GM06990 (cell line): ENCODE data around the gene ABCC9.

Experiments used
- DNase-seq: peaks from one replicate; pipeline ENCODE4 v3.0.0-alpha.2; 2011; ENCODE audit not compliant: insufficient read length; ENCODE audit errors: extremely low read depth
- H3K27me3 ChIP-seq: replicated peaks from 2 replicates; pipeline ENCODE4 v1.6.0; 2011; ENCODE audit warnings: low read length; ENCODE audit not compliant: control insufficient read depth, insufficient read depth
- H3K36me3 ChIP-seq: 2 replicates; pipeline ENCODE4 v1.5.1; 2011; ENCODE audit warnings: low read length; ENCODE audit not compliant: control insufficient read depth, insufficient read depth
- H3K4me3 ChIP-seq: replicated peaks from 2 replicates; pipeline ENCODE4 v1.5.1; 2011; ENCODE audit warnings: low read depth, mild to moderate bottlenecking, control low read depth, low read length
- TF ChIP-seq, protein P1 (sequence below): IDR thresholded peaks from 2 replicates; pipeline ENCODE4 v1.5.1; 2011; ENCODE audit warnings: low read length, control low read depth, mild to moderate bottlenecking, inconsistent platforms; ENCODE audit not compliant: insufficient read depth, poor library complexity, severe bottlenecking

The ABCC9 gene

DNA sequence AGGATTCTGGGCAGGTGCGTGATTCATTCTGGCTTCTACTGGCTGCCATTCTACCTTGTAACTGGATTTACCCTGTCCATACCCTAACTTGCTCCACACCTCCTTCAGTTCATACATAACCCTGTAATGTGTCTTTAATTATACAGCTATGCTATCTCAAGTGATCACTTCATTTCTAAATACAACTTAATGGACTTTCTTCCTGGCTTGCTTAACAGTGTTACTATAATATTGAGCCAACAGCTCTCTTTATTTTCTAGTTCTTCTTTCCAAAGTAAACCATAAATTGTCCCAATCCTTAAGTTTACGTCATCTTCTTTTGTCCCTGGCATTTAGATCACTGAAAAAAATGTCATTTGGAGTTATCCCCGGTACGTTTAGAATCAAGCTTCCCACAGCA is 90.8 kb downstream of the ABCC9 start:
- TF ChIP-seq, protein P1, sequence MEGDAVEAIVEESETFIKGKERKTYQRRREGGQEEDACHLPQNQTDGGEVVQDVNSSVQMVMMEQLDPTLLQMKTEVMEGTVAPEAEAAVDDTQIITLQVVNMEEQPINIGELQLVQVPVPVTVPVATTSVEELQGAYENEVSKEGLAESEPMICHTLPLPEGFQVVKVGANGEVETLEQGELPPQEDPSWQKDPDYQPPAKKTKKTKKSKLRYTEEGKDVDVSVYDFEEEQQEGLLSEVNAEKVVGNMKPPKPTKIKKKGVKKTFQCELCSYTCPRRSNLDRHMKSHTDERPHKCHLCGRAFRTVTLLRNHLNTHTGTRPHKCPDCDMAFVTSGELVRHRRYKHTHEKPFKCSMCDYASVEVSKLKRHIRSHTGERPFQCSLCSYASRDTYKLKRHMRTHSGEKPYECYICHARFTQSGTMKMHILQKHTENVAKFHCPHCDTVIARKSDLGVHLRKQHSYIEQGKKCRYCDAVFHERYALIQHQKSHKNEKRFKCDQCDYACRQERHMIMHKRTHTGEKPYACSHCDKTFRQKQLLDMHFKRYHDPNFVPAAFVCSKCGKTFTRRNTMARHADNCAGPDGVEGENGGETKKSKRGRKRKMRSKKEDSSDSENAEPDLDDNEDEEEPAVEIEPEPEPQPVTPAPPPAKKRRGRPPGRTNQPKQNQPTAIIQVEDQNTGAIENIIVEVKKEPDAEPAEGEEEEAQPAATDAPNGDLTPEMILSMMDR: no peak
- no peak for DNase-seq
- H3K36me3 ChIP-seq: no peaks in the 10 kb centered on the region

DNA sequence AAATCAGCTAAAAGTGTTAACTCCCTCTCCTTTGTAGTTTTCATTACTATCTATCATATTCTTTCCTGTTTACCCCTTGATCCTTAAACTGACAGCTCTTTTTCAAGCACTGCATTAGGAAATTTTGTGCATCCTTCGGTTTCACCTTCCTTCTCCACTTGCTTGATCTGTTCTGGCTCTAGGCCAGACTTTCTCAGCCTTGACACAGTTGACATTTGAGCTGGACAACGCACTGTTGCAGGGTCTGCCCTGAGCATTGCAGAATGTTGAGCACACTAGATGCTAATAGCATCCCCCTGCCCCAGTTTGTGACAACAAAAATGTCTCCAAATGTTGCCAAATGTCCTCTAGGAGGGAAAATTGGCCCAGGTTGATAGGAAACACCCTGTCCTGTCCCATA is 91.3 kb downstream of the ABCC9 start:
- Histone ChIP-seq H3K27me3 (no peaks in the 10 kb centered on the region; the same call in 1 of the 2 replicates), H3K36me3 (no peaks in the 10 kb centered on the region), H3K4me3 (no peak overlapping the region)
- no peak for DNase-seq
- TF ChIP-seq, protein P1: no peak

More for the DNA sequence above, 90.8 kb downstream of the ABCC9 start:
- H3K4me3 ChIP-seq: no peak overlapping the region
- no peaks in the 10 kb centered on the region; the same call in 1 of the 2 replicates for H3K27me3 ChIP-seq

DNA sequence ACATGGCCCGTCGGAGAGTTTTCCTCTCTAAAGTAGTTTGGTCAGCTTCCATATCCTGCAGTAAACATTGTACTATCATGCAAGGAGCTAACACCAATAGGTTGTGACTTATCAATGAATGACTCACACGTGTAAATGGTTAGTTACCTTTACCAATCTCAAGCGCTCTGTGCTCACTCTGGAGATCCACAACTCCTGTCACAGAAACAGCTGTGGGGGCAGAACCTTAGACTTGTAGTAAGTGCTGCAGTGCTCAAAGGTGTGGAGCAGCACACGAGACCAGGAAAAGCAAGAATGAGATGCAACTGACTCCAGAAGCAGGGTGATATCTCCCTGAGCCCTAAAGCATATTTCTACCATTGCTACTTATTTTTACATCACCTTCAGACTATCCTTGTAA is 93.0 kb downstream of the ABCC9 start:
- TF ChIP-seq, protein P1: no peak
- Histone ChIP-seq H3K36me3 (no peaks in the 10 kb centered on the region), H3K27me3 (no peaks in the 10 kb centered on the region; the same call in 1 of the 2 replicates), H3K4me3 (no peak overlapping the region)
- DNase-seq: no peak

DNA sequence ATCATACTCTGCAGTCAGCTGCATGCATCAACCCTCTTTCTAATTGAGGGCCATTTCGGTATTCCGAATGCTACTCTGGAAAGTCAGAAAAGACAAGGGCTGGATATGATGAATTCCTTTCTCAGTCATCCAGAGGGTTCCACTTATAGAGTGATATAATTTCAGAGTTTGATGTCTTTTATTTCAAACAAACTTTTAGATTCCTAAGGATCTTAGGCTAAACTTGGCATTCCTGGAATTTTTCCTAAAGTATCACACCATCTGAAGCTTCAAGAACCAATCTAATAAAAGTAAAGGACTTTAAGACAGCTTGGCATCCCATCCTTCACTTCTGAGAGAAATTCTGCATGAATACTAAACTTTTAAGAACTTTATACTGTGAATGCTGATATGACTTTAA is 97.4 kb downstream of the ABCC9 start:
- no peak for DNase-seq
- TF ChIP-seq, protein P1: no peak
- H3K4me3 ChIP-seq: no peak overlapping the region
- H3K36me3 ChIP-seq: no peaks in the 10 kb centered on the region
- no peaks in the 10 kb centered on the region for H3K27me3 ChIP-seq

DNA sequence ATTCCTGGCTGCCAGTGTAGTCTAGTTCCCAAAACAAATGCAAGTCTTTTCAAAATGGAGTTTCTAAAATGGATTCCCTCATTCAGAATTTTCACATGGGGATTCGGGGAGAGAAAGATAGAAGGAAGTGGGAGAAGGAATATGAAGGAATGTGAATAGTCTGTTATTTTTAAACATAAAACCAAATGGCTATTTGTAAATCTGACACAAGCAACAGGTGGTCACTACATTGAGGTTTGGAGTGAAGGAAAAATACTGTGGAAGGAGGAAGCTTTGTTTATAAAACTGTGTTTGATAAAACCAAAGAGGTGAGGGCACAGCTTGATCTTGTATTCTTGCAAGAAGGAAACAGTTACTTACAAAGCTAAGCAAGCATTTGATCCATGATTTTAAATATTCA is 101.5 kb downstream of the ABCC9 start:
- Histone ChIP-seq H3K4me3 (no peak overlapping the region), H3K36me3 (no peaks in the 10 kb centered on the region), H3K27me3 (no peaks in the 10 kb centered on the region)
- TF ChIP-seq, protein P1: no peak
- DNase-seq: no peak

DNA sequence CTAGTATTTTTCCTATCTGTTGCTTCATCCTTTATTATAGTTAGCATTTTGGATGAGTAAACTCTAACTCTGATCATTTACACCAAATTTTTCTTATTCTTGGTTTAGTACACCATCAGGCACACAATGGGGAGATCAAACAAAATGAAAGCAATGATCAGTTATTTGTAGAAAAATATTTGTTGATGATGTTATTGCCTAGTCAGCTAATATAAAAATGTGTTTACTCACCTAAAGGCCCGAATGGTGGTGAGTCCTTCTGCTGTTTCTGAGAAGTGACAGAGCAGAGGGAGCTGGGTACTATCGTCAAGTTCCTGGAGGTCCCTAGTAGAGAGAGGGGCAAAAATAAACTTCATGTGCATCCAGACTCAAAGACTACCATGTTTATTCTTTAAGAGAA is 103.4 kb downstream of the ABCC9 start:
- no peaks in the 10 kb centered on the region for H3K36me3 ChIP-seq
- no peaks in the 10 kb centered on the region for H3K27me3 ChIP-seq
- no peak for DNase-seq
- H3K4me3 ChIP-seq: no peak overlapping the region
- TF ChIP-seq, protein P1: no peak
